ENCODE results near the gene PYHIN1.

PYHIN1 gene

DNA sequence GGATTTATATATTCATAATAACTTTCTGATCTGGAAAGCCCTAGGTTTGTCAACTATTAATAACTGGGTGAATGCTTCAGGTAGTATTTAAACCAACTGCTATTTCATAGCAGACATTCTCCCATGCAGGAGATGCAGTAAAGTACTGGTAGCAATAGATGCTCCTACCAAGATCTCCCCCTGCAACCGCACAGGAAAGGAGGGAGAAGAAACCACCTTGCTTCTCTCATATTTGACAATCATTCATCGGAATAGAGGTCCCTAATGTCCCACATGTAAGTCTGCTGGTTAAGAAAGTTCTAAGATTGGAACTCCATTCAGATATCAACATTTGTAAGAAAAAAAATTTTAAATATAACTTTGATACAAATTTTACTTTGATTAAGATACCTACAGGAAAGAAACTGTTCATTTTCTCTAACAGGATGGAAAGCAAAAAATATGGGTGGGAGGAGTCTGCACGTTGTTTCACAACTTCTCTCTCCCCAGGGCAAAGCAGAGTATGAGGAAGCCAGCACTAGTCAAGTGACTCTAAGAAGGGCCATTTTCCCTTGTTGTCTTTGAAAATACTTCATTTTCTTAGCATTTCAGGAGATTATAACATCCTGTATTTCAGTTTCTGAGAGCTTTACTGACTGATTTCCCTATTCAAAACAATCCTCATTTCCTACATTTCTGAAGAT, at the start of gene PYHIN1:
PYHIN1 (plus strand) TSS at position 498 of the 683 bp plus-strand sequence. CDS start 5,359 bp downstream, outside the sequence.
- no peak for DNase-seq (ENCODE audit: low read depth in 2 of 2)

- no peak for DNase-seq (ENCODE audit: low read depth in 2 of 2)
Measured at GRCh38 chr1:158893654-158894053, 37.7 kb upstream of the PYHIN1 start.

GRCh38 chr1:158898722-158899121, 32.6 kb upstream of the PYHIN1 start:
- no peak for DNase-seq (ENCODE audit: low read depth in 2 of 2)

DNA sequence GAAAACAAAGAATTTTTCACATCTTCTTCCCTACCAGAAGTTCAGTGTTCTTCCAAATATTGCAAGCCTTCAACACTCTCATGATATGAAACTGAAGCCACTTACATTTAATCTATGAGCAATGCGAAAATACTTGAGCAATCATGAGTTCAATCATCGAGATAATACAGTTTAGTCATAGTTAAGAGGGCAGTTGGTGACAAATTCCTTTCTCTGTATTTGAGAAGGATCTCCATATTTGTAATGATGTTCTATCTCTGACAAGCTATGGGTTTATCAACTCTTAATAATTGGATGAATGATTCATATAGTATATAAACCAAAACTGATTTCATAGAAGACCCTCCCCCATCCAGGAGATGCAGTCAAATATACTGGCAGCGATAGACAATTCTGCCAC, 29.7 kb upstream of the PYHIN1 start:
- DNase-seq (ENCODE audit: low read depth in 2 of 2) = no peak

DNA sequence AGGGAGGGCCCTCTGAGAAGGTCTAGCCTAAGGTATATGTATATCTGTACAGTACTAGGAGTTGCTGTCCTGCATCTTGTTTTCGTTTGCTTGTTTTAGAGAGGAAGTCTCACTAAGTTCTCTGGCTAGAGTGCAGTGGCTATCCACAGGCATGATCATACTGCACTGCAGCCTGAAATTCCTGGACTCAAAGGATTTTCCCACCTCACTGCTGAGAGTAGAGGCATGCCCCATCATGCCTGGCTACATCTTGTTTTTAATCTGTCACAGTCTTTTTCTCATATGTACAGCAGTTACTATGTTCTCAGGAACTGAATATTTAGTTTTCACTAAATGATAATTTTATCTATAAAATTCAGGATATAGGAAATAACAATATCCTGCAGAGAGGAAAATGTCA, 15.3 kb upstream of the PYHIN1 start:
- no peak for DNase-seq (ENCODE audit: low read depth in 2 of 2)

DNA sequence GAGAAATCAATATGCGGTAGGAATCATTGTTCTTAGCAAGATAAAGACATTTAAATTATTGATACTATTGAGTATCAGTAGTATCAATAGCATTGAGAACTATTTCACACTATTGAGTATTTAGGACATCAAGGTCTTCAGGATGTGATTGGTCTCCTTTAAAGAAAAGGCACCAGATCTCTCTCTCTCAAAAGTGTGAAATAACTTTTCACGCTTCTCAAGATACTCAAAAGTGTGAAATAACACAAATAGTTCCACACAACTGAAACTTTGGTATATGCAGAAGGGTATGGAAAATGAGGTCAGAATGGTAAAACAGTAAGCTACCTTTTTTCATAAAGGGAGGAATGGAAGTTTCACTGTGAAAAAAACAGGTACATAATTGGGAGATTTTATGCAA, 6.7 kb upstream of the PYHIN1 start:
- no peak for DNase-seq (ENCODE audit: low read depth in 2 of 2)

DNA sequence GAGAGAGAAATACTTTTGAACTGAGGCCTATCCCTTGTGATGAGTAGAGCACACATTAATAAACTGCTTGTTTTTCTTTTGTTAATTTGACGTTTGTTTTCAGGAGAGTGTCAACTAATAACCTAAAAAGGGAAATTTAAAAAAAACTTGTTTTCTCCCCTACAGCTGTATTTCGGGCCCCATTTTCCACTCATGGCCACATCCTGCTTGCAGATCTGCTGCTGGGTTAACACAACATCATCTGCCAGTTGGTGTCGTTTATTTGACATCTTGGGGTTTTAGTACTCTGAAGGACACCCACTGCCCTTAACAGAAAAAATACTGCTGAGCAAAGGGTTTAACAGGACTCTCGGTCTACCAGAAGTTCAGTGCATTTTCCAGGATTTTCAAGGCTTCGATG, 848 bp upstream of the PYHIN1 start:
- no peak for DNase-seq (ENCODE audit: low read depth in 2 of 2)

DNA sequence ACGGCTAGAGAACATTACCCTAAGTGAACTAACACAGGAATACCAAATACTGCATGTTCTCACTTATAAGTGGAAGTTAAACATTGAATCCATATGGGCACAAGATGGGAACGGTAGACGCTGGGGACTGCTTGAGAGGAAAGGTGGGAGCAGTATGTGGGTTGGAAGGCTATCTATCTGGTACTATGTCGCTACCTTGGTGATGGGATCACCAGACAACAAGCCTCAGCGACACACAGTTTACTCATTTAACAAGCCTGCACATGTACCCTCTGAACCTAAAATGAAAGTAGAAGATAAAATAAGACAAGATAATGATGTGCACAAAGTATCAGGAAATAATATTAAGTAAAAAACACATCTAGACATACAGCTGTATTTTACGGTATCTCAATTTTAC, 819 bp downstream of the PYHIN1 start:
- no peak for DNase-seq (ENCODE audit: low read depth in 2 of 2)

- no peak for DNase-seq (ENCODE audit: low read depth in 2 of 2)
Measured at GRCh38 chr1:158933621-158934020, 2.3 kb downstream of the PYHIN1 start.

GRCh38 chr1:158939180-158939579, 7.8 kb downstream of the PYHIN1 start:
- DNase-seq (ENCODE audit: low read depth in 2 of 2) = no peak

DNA sequence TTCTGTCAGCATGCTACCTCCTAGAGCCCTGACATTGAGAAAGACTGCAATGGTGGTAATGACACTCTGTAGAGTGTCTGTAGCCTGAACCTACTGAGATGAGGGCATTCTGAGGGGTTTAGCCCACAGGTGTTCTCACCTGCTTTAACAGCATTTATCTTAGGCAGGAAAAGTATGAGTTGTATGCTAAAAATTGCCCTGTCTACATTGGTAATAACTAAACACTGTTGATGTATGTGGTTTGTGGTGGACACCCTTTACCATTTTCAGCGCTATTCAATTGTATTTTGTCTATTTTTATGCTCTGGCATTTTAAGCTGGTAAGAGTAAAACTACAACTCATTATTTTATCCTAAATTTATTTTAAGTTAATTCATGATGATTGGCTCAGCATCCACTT, 10.0 kb downstream of the PYHIN1 start:
- no peak for DNase-seq (ENCODE audit: low read depth in 2 of 2)

- DNase-seq (ENCODE audit: low read depth in 2 of 2) = no peak
Measured at GRCh38 chr1:158942490-158942889, 11.1 kb downstream of the PYHIN1 start.

GRCh38 chr1:158943059-158943458, 11.7 kb downstream of the PYHIN1 start:
- no peak for DNase-seq (ENCODE audit: low read depth in 2 of 2)

- no peak for DNase-seq (ENCODE audit: low read depth in 2 of 2)
Measured at GRCh38 chr1:158945061-158945460, 13.7 kb downstream of the PYHIN1 start.

DNA sequence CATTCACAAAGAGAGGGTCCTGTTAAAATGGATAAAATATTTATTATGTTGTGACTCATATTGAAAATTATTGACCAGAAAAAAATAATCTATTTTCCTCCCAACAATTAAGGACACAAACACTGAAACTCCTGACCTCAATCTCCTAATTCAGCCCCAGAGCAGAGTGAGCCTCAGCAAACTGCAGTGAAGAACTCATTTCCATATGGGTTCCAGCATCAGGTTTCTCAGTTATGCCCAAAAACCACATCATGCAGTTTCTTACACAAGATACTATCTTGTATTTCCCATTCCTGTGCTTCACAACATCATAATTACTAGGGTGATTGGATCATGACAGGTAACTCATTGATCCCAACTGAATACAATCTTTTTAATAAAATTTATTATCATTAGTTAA, 15.4 kb downstream of the PYHIN1 start:
- no peak for DNase-seq (ENCODE audit: low read depth in 2 of 2)

- DNase-seq (ENCODE audit: low read depth in 2 of 2) = no peak
Measured at GRCh38 chr1:158951956-158952355, 20.6 kb downstream of the PYHIN1 start.

DNA sequence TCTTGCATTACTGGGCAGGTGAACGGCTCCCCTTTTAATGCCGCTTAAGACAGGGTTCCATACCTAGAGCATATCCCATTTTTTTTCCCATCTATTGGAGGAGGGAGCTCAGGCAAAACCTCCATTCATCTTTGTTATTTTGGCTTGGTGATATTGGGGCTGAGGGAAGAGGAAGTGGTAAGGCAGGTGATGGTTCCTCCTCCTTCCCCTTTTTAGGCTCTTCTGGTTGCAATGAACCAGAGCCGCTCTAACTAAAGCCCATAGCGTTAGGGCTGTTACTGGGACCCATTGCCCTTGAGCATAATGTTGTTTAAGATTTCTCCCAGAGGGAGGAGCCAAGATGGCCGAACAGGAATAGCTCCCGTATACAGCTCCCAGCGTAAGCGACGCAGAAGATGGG, 21.1 kb downstream of the PYHIN1 start:
- no peak for DNase-seq (ENCODE audit: low read depth in 2 of 2)

DNA sequence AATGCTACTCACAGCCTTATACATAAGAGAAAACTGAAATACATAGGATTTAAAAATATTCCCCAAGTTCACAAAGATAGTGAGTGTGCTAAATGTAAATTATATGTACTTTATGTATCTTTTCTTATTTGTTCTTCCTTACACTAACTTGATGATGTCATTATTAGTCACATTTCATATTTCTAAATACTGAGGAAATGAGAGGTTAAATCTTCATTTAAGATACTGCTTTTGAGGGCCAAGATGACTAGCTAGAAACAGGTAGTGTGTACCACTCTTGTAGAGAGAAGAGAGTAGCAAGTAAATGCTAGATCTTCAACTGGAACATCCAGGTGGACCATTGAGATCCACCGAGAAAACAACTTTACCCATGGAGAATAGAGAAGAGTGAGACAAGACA, 29.8 kb downstream of the PYHIN1 start:
- DNase-seq (ENCODE audit: low read depth in 2 of 2) = no peak

DNA sequence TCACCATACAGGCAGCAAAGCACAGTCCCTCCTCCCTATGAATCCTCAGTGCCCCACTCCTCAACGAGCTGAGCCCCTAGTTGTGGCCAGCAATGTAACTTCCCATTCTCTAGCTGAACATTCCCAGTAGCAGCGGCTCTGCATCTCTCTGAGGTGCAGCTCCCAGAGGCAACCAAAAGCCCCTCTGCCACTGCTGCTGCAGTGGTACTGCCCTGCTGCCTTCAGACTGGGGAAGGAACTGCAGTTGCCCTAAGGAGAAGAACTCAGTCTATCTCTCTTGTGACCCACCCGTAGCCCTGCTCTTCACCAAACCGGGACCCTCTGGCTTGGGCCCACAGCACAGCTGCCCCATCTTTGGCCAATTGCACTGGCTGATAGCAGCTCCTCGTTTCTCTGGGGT, 31.6 kb downstream of the PYHIN1 start:
- no peak for DNase-seq (ENCODE audit: low read depth in 2 of 2)

GRCh38 chr1:158969166-158969565, 37.8 kb downstream of the PYHIN1 start:
- DNase-seq (ENCODE audit: low read depth in 2 of 2) = no peak

DNA sequence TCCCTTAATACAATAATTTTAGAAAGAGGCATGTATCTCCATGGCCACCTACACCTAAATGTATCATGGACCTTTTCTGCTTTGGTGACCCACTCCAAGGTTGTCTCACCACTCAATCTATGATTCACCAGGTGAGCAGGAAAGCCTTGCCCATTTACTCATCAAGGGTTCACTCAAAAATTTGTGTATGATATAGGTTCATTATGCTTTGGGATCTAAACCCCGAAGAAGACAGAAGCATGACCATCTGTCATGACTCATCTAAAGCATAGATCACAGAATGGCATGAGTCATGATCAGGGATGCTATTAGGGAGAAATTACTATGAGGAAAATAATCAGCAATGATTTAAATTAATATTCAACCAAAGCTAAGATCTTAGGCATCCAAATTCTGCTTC, 38.5 kb downstream of the PYHIN1 start:
- no peak for DNase-seq (ENCODE audit: low read depth in 2 of 2)

DNA sequence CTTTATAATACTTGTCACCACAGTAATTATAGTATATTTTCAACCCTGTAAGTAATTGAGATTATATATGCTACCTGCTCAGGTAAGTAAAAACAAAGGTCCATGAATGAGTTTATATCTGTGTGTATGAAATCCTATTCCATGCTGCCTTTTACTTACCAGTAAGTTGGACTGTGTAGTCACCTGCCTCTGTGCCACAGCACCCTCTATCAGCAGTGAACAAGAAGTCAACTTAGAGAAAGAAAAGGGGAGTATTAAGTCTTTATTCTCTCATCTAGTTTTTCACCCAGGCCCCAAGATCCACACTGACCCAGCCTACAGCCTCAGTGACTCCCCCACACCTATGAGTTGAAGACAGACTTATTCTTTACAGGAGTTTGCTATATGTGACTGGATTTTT, 41.5 kb downstream of the PYHIN1 start:
- no peak for DNase-seq (ENCODE audit: low read depth in 2 of 2)

DNA sequence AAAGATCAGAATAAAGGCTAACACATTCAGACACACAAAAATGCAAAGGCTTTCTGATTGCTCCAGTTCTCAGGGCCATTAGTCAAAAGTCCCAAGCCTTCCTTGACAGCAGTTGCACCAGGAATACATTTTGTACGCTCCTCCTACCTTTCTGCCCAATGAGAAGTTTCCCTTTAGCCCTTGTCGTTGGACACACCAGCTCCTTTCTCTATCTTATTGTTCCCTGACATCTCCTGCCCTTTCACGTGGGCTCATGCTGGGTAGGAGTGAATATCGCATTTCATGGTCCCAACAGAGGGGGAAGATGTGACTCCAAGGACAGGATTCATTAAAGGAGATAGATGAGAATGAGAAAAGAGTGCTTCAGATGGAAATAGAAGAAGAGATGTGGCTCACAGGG, 44.9 kb downstream of the PYHIN1 start:
- no peak for DNase-seq (ENCODE audit: low read depth in 2 of 2)

- DNase-seq (ENCODE audit: low read depth in 2 of 2) = no peak
Measured at GRCh38 chr1:158978730-158979129, 47.4 kb downstream of the PYHIN1 start.

Measured in fibroblast of skin of left quadriceps (primary cell).